GM18517 (cell line): Measurements from ENCODE around the gene WDR59.
"Not testable (repeated sequence)": the region's sequence is repeated elsewhere in the genome, so short reads cannot be mapped to it uniquely, and the experiment has no call there.

Experiments
- ATAC-seq: cut with Tn5 transposase; IDR thresholded peaks from one replicate; pipeline ENCODE4 v1.9.1; 2021; ENCODE audit warnings: mild to moderate bottlenecking, moderate library complexity; ENCODE audit not compliant: unreplicated experiment

The WDR59 gene

DNA sequence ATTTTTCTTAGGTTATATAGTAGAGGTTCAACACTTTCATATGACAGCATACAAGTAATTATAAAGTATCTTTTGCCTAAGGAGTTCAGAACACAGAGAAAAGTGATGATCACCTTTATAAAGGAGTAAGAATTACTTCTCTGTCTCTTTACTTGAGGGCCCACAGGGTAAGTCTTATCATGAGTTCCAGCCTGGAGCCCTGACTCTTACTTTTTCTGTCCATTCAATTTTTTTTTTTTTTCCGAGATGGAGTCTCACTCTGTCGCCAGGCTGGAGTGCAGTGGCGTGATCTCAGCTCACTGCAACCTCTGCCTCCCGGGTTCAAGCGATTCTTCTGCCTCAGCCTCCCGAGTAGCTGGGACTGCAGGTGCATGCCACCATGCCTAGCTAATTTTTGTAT lies 28.2 kb upstream of the WDR59 start:
- not testable (repeated sequence) for ATAC-seq

DNA sequence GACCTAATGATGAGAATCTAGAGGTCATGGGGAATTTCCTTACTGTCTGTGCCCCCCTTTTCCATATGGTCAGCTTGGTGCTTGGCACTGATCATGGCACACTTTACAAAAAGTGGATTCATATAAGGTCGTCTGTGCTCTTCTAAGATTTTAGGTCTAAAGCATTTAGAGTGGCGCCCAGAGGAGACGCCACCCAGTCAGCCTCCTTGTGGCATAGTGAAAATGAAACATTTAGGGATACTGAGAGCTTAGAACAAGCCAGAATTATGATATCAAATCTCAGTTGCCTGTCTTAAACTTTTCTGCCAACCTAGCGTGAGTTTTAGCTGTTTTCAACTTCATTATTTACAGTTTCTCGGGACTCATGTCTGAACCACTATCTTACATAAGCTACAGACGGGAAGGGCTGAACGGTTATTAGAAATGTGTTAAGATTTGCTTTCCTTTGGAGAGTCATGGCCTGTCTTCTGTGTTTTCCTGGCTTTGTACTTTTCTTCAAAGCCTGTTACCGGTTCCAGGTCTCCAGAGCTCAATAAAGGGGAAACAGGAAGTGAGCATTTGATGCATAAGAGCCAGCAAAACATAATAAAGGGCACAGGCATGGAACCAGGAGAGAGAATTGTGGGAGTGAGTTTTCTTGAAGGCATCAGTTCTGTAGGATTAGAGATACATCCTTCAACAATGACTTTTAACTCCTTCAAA lies 27.6 kb upstream of the WDR59 start:
- ATAC-seq, result no peak

DNA sequence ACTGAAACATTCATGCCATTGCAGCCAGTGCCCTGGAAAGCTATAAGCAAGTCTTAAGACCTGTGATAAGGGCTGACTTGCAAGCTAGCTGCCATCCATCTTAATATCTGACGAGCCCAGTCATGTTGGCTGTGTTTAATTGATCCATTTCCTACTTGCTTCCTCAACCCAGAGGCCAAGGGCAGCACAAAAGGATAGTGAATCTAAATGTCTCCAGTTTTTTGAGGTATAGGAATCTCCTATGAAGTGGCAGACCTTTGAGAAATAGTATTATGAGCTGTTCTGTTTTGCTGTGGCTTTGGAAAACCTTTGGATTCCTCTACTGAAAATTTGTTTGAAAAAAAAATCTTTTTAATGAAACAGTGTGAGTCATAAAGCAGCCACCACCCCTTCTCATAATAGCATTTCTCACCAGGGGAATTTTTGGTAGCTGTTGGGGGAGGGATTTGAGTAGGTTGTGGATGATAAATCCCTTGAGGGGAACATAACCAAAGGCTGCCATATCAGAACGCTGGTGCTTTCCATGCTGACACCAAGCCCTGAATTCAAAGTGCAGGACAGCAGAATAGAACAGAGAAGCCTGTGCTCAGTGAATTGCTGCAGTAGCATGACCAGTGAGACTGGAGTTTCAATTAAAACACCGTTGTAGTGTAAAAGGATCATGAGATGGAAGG lies 26.8 kb upstream of the WDR59 start:
- ATAC-seq, result peak; percentile 62

DNA sequence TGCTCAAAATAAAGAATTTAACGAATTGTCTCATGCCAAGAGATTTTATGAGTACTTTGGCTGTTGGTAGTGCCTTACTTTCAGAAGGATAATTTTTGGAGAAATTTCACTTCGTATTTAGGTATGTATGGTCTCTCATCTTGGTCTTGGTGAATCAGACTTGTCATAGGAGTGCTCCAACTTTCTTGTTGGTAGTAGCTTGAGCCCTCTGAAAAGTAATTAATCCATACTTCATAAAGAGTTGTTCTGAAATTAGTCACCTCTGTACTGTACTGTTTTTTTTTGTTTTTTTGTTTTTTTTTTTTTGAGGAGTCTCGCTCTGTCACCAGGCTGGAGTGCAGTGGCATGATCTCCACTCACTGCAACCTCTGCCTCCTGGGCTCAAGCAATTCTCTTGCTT lies 25.5 kb upstream of the WDR59 start:
- no peak for ATAC-seq

DNA sequence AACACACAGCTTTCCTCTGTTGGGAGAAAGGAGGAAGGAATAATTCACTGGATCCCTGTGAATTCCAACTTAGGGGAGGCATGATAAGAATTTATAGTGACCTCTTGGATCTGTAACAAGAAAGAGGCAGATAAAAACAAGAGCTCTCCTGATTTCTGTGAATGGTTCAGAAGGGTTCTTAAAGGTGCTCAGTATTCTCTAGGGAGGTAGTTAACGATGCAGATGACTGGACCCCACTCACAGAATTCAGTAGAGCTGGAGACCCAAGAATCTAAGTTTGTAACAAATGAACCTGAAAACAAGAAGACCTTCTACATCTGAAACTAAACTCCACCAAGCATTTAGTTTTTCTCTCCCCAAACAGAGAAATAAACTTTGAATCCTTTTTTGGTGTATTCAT lies 22.5 kb upstream of the WDR59 start:
- ATAC-seq, result no peak

DNA sequence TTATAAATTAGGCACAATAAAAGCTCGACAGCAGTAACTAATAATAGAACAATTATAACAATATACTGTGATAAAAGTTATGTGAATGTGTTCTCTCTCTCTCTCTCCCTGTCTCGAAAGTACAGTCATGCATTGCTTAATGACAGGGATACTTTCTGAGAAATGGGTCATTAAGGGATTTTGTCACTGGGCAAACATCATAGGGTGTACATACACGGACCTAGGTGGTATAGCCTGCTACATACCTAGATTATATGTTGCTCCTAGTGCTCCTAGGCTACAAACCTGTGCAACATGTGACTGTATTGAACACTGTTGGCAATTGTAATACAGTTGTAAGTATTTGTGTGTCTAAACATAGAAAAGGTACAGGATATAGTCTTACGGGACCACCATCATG lies 20.8 kb upstream of the WDR59 start:
- ATAC-seq, result no peak

DNA sequence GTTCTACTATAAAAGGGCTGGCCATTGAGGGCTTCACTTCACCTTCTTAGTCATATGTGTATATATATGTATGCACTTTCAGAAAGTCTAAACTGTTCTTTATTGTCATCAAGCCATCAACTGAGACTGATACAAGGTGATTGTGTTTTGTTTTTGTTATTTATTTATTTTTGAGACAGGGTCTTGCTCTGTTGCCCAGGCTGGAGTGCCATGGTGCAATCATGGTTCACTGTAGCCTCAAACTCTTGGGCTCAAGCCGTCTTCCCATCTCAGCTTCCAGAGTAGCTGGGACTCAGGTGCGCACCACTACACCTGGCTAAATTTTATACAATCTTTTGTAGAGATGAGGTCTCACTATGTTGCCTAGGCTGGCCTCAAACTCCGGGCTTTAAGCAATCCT lies 19.5 kb upstream of the WDR59 start:
- ATAC-seq, result no peak

DNA sequence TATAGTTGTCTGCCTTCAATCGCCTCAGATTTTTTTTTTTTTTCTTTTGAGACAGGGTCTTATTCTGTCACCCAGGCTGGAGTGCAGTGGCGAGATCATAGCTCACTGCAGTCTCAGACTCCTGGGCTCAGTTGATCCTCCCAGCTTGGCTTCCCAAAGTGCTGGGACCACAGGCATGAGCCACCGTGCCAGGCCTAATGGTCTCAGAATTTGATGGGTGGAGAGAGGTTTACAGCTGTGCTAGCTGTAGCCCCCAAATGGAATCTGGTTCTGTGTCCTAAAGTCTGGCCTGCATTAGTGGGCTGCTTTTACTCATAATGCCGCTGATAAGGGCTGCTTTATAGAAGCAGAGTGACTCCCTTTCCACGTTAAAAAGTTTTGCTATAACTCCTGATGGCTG lies 19.0 kb upstream of the WDR59 start:
- no peak for ATAC-seq

DNA sequence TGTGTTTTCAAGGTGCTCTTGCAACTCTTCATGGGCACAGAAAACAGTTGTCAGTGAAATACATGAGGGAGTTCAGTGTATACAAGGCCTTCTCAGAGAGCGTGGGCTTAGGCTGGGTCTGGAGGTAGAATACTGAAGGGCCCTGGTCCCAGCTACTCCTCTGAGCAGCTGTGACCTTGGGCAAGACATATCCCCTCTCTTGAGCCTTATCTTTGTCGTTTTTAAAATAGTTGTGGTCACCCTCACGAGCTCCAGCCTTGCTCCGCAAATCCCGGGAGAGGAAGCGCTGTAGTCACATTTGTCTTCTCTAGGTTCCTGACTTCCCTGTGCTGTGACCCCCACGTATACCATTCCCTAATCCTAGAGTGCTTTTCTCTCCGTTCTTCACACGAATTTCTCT lies 17.6 kb upstream of the WDR59 start:
- ATAC-seq, result no peak

DNA sequence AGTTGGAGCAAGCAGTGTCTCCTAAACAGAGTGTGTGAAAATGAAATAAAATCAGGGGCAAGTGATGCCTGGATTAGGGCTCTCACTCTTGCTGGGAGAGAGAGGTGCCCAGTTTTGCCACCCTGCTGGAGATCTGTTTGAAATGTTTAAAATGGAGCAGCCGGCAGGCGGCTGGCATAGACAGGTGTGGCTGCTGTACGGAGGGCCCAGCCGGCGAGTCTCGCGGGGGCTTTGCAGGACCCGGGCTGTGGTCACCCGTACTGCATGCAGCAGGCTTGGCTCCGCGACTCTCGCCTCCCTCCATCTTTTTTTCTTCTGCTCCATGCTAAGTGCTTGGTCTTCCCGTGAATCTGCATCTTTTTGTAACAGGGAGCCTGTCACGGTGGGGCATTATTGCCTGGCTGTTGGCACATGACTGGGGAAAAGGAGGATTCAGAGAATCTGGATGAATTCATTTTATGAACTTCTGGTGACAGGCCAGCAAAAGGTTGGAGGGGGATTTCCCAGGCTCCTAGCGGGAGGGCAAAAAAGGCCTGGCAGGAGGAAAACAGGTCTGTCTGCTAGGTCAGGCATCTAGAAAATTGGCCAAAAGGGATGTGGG lies 15.7 kb upstream of the WDR59 start:
- no peak for ATAC-seq

DNA sequence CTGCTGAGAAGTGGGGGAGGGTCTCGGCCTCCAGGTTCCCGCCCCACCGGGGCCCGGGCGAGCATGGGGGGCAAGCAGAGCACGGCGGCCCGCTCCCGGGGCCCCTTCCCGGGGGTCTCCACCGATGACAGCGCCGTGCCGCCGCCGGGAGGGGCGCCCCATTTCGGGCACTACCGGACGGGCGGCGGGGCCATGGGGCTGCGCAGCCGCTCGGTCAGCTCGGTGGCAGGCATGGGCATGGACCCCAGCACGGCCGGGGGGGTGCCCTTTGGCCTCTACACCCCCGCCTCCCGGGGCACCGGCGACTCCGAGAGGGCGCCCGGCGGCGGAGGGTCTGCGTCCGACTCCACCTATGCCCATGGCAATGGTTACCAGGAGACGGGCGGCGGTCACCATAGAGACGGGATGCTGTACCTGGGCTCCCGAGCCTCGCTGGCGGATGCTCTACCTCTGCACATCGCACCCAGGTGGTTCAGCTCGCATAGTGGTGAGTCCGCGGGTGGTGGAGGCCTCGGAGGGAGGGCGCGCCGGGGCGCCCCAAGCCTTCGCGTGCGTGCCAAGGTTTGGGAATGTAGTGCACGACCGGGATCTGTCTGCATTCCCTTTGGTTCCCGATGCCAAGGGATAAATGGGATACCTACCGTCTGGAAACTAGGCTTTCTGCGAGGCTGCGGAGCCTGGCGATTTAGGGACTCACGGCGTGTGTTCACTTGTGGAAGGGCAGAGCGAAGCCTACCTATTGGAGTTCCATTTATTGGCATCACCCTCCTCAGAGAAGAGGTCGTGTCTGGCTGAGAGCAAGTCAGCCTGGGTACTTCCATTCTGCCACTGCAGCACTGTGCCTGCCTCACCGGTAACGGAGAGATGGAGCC lies 14.9 kb upstream of the WDR59 start:
- no peak for ATAC-seq

DNA sequence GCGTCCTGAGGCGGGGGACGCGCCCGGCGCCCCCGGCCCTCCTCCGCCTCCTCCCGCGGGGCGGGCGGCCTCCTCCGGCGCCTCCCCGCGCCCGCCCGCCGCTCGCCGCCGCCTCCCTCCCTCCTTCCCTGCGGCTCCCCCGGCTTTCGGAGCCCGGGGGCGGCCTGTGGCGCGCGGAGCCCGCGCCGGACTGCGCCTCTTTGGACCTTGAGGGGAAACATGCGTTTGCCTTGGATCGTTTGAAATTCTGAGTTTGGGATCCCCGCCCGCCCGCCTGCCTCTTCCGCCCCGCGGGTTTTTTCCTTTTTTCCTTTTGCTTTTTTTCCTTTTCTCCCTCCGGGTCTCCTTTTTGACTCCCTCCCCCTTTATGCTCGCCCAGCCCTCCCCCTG lies 14.3 kb upstream of the WDR59 start:
- peak; percentile 16 for ATAC-seq

DNA sequence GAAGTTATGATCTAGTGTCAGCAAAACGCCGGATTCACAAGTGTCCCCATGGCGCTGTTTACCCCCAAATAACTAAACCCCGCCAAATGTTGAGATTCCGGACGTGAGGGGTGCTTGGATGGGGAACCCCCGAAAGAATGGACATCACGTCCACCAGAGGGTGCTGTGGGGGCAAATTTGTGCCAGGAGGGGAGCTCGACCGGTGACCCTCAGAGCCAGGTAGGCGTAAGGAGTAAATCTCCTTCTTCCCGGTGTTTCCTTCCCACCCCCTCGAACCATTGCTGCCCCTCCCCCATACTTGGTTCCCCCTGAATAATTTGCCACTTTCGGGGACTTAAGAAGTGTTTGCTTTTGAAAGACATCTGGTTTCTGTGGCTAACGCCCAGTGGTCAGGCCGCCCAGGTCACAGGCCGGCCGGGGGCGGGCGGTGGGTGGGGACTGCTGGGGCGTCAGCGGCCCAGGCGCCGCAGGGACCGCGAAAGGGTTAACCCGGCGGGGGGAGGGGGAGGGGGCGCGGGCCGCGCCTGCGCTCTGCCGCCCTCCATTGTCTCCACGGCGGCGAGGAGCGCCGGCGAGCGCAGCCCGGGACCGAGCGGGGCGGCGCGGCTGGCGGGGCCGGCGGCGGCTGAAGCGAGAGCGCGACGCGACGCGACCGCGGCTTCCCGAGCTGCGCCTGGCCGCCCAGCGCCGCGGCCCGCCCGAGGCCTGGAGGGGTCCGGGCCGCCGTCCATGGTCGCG lies 13.7 kb upstream of the WDR59 start, which contains the start of gene ZNRF1:
ZNRF1 (plus strand) TSS at position 544 of the 738 bp plus-strand sequence. CDS start 648 bp downstream, outside the sequence.
- ATAC-seq, result peak; percentile 59

DNA sequence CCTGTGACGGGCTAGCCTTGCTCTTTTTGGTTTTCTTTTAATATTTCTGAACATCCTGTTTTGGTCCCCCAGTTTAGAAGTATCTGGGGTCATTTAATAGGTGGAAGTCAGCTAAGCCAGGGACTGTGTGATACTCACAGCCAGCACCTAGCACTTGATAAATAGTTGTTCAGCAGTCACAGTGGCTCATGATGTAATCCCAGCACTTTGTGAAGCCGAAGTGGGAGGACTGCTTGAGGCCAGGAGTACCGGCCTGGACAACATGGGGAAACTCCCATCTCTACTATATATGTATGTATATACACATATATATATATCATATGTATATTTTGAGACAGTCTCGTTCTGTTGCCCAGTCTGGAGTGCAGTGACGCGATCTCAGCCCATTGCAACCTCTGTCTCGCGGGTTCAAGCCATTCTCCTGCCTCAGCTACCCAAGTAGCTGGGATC lies 12.1 kb upstream of the WDR59 start:
- ATAC-seq, result no peak

DNA sequence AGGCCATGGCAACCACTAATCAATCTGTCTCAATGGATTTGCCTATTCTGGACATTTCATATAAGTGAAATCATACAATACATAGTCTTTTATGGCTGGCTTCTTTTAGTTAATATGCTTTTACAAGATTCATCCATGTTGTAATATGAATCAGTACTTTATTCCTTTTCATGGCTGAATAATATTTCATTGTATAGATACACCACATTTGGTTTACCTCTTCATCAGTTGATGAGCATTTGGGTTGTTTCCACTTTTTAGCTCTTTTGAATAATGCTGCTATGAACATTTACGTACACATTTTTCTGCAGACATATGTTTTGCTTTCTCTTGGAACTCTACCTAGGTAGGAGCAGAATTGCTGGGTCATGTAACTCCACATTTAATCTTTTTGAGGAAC lies 11.1 kb upstream of the WDR59 start:
- ATAC-seq, result no peak

DNA sequence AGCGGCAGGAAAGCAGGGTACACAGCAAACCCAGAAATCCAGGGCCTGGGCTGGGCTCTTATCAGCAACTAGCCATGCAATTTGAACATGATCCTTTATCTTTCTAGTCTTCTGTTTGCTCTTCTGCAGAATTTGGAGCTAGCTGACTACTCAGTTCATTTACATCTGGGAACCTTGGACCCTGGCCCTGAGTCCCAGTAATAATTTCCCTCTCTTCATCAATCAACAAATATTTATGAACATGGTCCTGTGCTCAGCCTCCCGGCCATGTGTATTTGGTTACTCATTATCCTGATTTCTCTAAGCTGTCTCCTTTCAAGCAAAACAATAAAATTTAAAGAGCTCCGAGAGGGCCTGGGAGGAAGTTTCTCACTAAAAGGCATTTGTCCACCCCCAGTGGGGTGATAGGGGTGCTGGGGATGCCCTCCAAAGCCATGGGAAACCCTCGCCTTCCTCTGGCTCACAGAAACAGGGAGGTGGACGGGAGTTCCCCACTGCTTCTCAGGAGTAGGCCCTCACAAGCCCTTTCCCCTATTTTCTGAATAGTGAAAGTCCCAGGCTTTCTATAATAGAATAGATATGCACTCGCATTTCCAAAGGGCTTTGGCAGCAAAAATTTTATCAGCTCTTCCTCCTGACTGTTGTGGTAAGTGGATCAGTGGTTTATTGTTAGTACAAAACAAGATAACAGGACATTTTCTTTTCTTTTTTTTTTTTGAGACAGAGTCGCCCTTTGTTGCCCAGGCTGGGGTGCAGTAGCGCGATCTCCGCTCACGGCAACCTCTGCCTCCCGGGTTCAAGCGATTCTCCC lies 6.9 kb upstream of the WDR59 start:
- no peak for ATAC-seq

DNA sequence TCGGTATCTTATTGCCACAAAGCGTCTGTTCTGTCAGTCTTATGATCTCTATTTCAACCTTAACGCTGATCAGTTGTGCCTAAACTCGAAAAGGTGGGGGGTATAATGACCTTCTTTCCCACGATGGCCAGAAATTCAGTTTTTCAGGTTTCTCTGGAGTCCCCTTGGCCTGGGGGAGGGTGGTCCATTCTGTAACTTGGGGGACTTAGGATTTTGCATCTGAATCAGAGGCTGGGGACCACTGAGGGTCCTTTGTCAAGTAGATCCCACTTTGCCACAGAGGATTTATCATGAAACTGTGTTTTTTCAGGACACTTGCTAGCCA lies 6.3 kb upstream of the WDR59 start:
- no peak for ATAC-seq

DNA sequence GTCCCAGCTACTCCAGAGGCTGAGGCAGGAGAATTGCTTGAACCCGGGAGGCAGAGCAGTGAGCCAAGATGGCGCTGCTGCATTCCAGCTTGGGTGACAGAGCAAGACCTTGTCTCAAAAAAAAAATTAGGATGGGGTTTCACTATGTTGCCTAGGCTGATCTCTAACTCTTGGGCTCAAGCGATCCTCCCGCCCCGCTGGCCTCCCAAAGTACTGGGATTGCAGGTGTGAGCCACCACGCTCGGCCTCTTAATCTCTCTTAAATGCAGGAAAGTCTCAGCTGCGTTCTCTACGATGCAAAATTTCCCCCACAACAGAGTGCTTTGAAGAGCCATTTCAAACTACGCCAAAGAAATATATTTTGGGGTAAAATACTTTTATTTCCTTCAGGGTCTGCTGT lies 5.9 kb upstream of the WDR59 start:
- ATAC-seq, result no peak

DNA sequence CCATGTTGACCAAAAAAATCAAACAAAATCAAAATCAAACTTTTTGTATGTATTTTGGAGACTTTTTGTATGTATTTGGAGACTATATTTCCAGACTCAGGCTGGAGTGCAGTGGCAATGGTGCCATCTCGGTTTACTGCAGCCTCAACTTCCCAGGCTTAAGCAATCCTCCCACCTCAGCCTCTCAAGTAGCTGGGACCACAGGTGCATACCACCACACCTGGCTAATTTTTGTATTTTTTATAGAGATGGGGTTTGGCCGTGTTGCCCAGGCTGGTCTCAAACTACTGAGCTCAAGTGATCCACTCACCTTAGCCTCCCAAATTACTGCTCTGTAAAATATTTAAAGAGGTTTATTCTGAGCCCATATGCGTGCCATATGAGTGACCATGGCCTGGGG lies 4.9 kb upstream of the WDR59 start:
- not testable (repeated sequence) for ATAC-seq
